GM12873 (cell line): ENCODE measurements around the gene THUMPD3.

Source experiments
- TF ChIP-seq, protein P1 (sequence below): IDR thresholded peaks from 2 replicates; pipeline ENCODE4 v1.5.1; 2012; ENCODE audit warnings: low read depth, mild to moderate bottlenecking, moderate library complexity, low read length, control low read depth; ENCODE audit not compliant: insufficient read depth; ENCODE audit errors: missing control alignments

THUMPD3 gene

DNA sequence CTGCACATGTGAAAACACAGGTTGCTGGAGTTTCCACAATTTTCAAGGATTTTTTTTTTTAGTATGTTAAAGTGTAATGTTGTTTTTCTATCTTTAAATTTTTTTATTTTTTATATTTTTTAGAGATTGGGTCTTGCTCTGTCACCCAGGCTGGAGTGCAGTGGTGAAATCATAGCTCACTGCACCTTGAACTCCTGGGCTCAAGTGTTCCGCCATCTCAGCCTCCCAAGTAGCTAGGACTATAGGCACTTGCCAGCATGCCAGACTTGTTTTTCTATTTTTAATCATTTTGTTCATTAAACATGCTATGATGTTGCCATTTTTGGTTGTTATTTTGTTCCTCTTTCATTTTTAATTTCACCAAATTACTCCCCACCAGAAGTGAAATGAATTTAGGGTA is 16.7 kb upstream of the THUMPD3 start:
- TF ChIP-seq, protein P1, sequence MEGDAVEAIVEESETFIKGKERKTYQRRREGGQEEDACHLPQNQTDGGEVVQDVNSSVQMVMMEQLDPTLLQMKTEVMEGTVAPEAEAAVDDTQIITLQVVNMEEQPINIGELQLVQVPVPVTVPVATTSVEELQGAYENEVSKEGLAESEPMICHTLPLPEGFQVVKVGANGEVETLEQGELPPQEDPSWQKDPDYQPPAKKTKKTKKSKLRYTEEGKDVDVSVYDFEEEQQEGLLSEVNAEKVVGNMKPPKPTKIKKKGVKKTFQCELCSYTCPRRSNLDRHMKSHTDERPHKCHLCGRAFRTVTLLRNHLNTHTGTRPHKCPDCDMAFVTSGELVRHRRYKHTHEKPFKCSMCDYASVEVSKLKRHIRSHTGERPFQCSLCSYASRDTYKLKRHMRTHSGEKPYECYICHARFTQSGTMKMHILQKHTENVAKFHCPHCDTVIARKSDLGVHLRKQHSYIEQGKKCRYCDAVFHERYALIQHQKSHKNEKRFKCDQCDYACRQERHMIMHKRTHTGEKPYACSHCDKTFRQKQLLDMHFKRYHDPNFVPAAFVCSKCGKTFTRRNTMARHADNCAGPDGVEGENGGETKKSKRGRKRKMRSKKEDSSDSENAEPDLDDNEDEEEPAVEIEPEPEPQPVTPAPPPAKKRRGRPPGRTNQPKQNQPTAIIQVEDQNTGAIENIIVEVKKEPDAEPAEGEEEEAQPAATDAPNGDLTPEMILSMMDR, result no peak

DNA sequence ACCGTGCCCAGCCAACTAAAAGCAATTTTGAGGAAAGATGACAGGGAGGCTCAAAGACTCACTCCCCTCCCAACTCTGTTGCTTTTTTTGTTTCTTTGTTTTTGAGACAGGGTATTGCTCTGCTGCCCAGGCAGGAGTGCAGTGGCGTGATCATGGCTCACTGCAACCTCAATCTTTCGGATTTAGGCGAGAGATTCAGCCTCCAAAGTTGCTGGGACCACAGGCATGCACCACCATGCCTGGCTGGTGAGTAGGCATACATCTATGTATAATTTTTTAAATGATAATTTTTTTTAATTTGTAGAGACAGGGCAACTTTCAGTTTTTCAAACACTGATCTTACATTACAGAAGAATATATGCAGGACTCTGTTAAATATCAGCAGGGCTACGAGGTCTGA is 15.8 kb upstream of the THUMPD3 start:
- TF ChIP-seq, protein P1, result no peak

DNA sequence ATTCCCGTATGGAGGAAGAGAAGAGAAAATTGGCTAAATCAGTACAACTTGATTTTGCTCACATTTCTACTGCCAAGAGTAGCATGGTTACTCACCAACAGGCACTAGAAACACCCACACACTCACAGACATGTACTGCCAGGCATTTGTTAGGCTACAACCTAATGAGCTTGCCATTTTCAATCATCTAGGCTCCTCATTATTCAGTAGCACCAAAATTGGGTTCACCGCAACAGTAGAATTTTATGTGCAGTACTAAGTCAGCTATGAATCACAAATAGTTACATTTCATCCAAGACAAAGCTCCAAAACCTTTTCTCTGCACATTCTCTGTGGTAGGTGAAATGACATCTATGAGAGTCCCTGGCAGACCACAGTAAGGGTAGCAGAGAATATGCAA is 15.0 kb upstream of the THUMPD3 start:
- TF ChIP-seq, protein P1, result no peak

DNA sequence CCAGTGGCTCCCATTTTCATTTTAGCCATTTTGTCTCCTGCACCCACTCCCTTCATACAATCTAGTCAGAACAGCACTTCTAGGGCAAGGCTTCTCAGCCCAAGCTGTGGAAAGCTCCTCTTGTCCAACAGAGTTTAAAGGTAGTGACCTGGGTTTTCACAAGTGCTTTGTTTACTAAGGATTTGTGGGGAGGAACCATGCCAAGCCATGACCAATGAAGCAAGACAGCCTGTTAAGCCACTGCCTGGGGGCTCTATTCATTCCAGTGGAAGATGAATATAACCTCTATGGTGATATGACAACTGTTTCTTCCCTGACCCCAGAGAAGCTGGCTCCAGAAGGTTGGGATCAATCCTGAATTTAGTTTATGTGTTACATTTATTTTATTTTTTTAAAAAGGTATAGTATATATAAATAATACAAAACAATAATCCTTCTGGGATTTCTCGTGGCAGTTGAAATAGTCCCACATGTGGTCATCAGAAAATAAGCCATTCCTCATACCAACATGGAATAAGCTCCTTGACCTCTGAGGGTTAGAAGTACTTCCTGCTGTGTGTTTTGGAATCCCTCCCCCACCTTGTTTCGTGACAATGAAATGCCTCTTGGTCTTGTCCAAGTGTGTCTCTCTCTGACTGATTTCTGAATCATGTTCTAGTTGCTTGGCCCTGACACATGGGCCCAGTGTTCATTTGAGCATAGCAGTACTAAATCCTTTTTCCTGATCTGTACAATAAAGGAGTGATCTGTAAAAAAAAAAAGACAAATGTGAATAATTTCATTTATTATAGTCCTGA is 13.3 kb upstream of the THUMPD3 start:
- TF ChIP-seq, protein P1, result no peak

DNA sequence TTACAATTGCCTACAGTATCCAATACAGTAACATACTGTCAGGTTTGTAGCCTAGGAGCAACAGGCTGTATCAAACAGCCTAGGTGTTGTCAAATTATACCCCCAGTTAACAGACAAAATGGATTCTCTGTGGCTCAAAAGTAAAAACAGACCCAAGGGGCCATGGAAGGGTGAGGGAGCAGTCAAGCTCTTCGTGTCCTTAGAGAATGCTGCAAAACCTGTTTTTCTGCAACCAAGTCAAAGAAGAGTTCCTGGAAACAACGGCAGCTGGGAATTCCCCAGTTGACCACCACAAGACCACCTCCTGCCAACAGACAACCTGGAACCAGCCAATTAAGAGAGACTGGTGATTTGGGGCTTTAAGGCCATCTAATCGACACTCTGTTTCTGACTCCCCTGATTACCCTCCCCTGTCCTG is 11.1 kb upstream of the THUMPD3 start:
- TF ChIP-seq, protein P1, result no peak

DNA sequence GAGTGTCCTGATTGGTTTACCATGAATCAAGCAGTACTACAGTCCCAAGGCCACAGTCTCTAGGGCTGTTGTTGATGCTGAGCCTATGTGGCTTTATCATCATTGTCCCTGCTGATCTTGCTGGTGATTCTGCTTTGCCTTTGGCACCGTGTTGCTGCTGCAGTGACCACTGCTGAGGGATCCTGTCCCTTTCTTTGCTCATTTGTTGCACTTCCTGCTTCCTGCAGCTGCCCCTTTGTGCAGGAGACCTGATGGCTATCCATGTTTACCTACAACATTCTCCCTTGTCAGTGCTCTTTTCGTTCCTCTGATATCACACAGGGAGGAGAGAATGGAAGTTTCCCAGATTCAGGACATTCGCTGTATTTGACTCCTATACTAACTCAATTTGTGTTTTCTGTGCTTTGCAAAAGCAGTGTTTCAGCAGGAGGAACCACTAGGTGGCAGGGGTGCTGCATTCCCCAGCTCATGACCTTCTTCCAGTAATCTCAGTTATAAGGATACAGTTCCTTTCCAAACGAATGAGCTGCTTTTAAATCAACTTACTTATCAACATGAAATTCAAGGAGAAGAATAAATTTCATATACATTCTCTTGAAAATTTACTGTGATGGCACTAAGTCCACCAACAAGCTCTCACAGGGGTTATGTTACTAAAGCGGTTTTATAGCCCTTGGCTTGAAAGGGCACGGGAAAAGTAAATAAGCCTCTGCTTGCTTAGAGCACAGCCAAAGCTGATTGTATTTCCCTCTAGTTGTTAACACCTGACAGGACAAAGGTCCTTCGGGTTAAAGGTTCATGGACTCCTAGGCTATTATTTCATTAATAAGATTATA is 9.7 kb upstream of the THUMPD3 start:
- TF ChIP-seq, protein P1, result peak; percentile 91

DNA sequence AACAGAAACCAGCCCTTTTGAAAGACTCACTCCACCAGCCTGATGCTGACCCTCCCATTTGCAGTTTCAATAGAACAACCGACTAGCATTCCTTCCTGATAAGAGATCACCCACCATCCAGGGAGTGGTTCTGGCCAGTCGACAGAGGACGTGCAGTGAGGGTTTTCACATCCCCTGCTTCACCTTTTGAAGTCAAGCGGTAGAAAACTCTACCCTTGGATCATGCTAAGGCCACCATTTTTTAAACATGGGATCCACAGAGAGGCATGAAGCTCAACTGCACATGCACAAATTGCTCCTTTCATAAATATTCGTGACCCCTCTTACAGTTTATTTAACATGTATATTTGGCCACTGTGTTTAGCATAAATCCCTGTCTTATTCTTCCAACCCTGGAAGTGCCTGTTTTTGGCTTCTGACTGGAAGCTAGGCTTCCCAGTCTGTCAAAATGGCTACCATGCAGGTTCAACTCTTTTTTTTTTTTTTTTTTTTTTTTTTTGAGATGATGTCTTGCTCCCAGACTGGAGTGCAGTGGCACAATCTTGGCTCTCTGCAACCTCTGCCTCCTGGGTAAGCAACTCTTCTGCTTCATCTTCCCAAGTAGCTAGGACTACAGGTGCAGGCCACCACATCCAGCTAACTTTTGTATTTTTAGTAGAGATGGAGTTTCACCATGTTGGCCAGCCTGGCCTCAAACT is 1.0 kb upstream of the THUMPD3 start:
- TF ChIP-seq, protein P1, result no peak
